HepG2 (cell line): Measurements from ENCODE around the gene FANCD2. TPM values are rescaled to one million over a fixed set of nuclear protein-coding genes. Genes with fewer than 3 reads are reported as not detected.
A peak's percentile ranks its signal among the peaks of the same experiment; 100 is the strongest.

Experiments
- DMAP1 ChIP-seq: IDR thresholded peaks from 2 replicates; pipeline ENCODE4 v1.6.1; 2016
- FUBP1 ChIP-seq: sonication (generic); formaldehyde crosslinking; IDR thresholded peaks from 2 replicates; pipeline ENCODE4 v1.5.1; 2020; ENCODE audit warnings: missing genetic modification reagents, mild to moderate bottlenecking, borderline replicate concordance
- GATAD2A ChIP-seq: IDR thresholded peaks from 2 replicates; pipeline ENCODE4 v1.6.1; 2016
- JUNB ChIP-seq: sonication (generic); formaldehyde crosslinking; IDR thresholded peaks from 2 replicates; pipeline ENCODE4 v1.8.0; 2022; ENCODE audit warnings: missing genetic modification reagents, mild to moderate bottlenecking, borderline replicate concordance
- MED1 ChIP-seq: sonication (generic); formaldehyde crosslinking; IDR thresholded peaks from 2 replicates; pipeline ENCODE4 v1.4.0; 2020; ENCODE audit warnings: missing genetic modification reagents
- REST ChIP-seq, 2 experiments: IDR thresholded peaks; 2 replicates each; pipeline ENCODE4 v1.6.1; 2011 to 2012; ENCODE audit warnings: low read length in 2 of 2, borderline replicate concordance in 1 of 2, low read depth in 1 of 2, mild to moderate bottlenecking in 1 of 2, moderate library complexity in 1 of 2
- TBX2 ChIP-seq: sonication (generic); formaldehyde crosslinking; IDR thresholded peaks from 2 replicates; pipeline ENCODE4 v1.5.0; 2020; ENCODE audit warnings: missing genetic modification reagents, mild to moderate bottlenecking, borderline replicate concordance
- TP53 ChIP-seq: sonication (generic); formaldehyde crosslinking; conservative IDR thresholded peaks from 2 replicates; pipeline ENCODE4 v1.4.0; 2020; ENCODE audit warnings: missing genetic modification reagents
- ZNF225 ChIP-seq: sonication (generic); formaldehyde crosslinking; IDR thresholded peaks from 2 replicates; pipeline ENCODE4 v1.4.0; 2020; ENCODE audit warnings: mild to moderate bottlenecking, missing genetic modification reagents
- polyA plus RNA-seq, 8 experiments: library from polyadenylated mRNA; depleted of rRNA in 3 of 8; stranded (reverse) in 7 of 8; unstranded in 1 of 8; fragments of >200 nt; fragmentation: Illumina TruSeq in 4 of 8; extraction: Trizol in 4 of 8; gene quantifications; 2 replicates each; pipeline versions ENCODE4 v1.2.1 to v1.2.3, GENCODE V29; 2011 to 2016; ENCODE audit warnings: low read depth in 4 of 8, missing spikeins in 1 of 8, mixed read lengths in 1 of 8; ENCODE audit not compliant: insufficient read depth in 1 of 8
- total RNA-seq, 5 experiments: library from RNA; depleted of rRNA; stranded (reverse); fragments of >200 nt; fragmentation: Illumina TruSeq; extraction: Trizol; gene quantifications; 2 replicates each; pipeline ENCODE4 v1.2.3, GENCODE V29; 2016; ENCODE audit warnings: low read depth in 1 of 5
- TF ChIP-seq, protein P1 (sequence below): sonication (generic); formaldehyde crosslinking; IDR thresholded peaks from 2 replicates; pipeline ENCODE4 v1.4.0; 2020; ENCODE audit warnings: missing genetic modification reagents, low read depth, mild to moderate bottlenecking, borderline replicate concordance
- TF ChIP-seq, protein P2 (sequence below): sonication (generic); formaldehyde crosslinking; IDR thresholded peaks from 2 replicates; pipeline ENCODE4 v1.4.0; 2020; ENCODE audit warnings: low read depth, missing genetic modification reagents
- TF ChIP-seq, protein P3 (sequence below): sonication (generic); formaldehyde crosslinking; IDR thresholded peaks from 2 replicates; pipeline ENCODE4 v1.5.0; 2020; ENCODE audit warnings: mild to moderate bottlenecking, missing genetic modification reagents, borderline replicate concordance

FANCD2 gene
- total and polyA plus RNA-seq, 2 of the 13 experiments (the other 11 are each of a cell fraction or from before 2014, with no cell fraction given), result 10.1 to 42.0 TPM

GRCh38 chr3:10026084-10026890, at the start of gene FANCD2 (continued):
- peak; percentile 93 for TF ChIP-seq TBX2 (CRISPR knock-in tag)
- TF ChIP-seq, protein P1, sequence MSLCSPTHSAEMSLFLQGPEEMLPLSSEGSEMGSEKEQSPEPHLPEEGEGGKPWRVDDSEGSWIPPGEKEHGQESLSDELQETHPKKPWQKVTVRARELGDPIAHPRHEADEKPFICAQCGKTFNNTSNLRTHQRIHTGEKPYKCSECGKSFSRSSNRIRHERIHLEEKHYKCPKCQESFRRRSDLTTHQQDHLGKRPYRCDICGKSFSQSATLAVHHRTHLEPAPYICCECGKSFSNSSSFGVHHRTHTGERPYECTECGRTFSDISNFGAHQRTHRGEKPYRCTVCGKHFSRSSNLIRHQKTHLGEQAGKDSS (CRISPR knock-in tag), result peak; percentile 86; the same call in 1 of the 2 replicates
- TF ChIP-seq, protein P2, sequence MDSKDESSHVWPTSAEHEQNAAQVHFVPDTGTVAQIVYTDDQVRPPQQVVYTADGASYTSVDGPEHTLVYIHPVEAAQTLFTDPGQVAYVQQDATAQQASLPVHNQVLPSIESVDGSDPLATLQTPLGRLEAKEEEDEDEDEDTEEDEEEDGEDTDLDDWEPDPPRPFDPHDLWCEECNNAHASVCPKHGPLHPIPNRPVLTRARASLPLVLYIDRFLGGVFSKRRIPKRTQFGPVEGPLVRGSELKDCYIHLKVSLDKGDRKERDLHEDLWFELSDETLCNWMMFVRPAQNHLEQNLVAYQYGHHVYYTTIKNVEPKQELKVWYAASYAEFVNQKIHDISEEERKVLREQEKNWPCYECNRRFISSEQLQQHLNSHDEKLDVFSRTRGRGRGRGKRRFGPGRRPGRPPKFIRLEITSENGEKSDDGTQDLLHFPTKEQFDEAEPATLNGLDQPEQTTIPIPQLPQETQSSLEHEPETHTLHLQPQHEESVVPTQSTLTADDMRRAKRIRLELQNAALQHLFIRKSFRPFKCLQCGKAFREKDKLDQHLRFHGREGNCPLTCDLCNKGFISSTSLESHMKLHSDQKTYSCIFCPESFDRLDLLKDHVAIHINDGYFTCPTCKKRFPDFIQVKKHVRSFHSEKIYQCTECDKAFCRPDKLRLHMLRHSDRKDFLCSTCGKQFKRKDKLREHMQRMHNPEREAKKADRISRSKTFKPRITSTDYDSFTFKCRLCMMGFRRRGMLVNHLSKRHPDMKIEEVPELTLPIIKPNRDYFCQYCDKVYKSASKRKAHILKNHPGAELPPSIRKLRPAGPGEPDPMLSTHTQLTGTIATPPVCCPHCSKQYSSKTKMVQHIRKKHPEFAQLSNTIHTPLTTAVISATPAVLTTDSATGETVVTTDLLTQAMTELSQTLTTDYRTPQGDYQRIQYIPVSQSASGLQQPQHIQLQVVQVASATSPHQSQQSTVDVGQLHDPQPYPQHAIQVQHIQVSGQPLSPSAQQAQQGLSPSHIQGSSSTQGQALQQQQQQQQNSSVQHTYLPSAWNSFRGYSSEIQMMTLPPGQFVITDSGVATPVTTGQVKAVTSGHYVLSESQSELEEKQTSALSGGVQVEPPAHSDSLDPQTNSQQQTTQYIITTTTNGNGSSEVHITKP, result peak; percentile 73
- TF ChIP-seq DMAP1 (CRISPR knock-in tag), result peak; percentile 92
- 0 out of 2 replicates have a peak, but pooled peaks have one; percentile 34 for TF ChIP-seq TP53 (CRISPR knock-in tag)
- 0 out of 2 replicates have a peak, but pooled peaks have one; percentile 56 for TF ChIP-seq ZNF225 (CRISPR knock-in tag)
- TF ChIP-seq JUNB (CRISPR knock-in tag), result no peak
- TF ChIP-seq MED1, result peak; percentile 66
- TF ChIP-seq FUBP1 (CRISPR knock-in tag), result no peak
- TF ChIP-seq REST (IDR thresholded peaks at IDR 0.05; ENCODE audit: borderline replicate concordance in 1 of 2, low read depth in 1 of 2, low read length in 2 of 2), result peak in 1 of 2 experiments; percentile 18; a peak in 1 of 4 replicates
- TF ChIP-seq, protein P3, sequence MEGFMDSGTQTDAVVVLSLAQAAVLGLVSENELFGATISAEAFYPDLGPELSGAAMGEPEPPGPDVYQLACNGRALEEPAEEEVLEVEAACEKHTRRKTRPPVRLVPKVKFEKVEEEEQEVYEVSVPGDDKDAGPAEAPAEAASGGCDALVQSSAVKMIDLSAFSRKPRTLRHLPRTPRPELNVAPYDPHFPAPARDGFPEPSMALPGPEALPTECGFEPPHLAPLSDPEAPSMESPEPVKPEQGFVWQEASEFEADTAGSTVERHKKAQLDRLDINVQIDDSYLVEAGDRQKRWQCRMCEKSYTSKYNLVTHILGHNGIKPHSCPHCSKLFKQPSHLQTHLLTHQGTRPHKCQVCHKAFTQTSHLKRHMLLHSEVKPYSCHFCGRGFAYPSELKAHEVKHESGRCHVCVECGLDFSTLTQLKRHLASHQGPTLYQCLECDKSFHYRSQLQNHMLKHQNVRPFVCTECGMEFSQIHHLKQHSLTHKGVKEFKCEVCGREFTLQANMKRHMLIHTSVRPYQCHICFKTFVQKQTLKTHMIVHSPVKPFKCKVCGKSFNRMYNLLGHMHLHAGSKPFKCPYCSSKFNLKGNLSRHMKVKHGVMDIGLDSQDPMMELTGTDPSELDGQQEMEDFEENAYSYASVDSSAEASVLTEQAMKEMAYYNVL (CRISPR knock-in tag), result no peak; the same call in 1 of the 2 replicates
- peak; percentile 62 for TF ChIP-seq GATAD2A
